HG02943 (cell line): ENCODE measurements around the gene HCFC1.

Source experiments
- ATAC-seq: cut with Tn5 transposase; IDR thresholded peaks from one replicate; pipeline ENCODE4 v1.9.1; 2021; ENCODE audit warnings: mild to moderate bottlenecking, low read depth, moderate library complexity; ENCODE audit not compliant: unreplicated experiment

HCFC1 gene

GRCh38 chrX:153971450-153972367 lies at the start of gene HCFC1:
HCFC1 (minus strand) TSS chrX:153971818; CDS start chrX:153970840, 978 bp downstream.
- ATAC-seq, result peak; percentile 43

- no peak for ATAC-seq
Observed at GRCh38 chrX:154021131-154021611, 49.6 kb upstream of the HCFC1 start.

- no peak for ATAC-seq
Observed at GRCh38 chrX:154020536-154021115, 49.0 kb upstream of the HCFC1 start.

GRCh38 chrX:154019633-154020528 lies 48.3 kb upstream of the HCFC1 start, which contains the start of gene IRAK1:
IRAK1 (minus strand) TSS chrX:154019902; CDS start chrX:154019812, 90 bp downstream.
- ATAC-seq, result no peak

GRCh38 chrX:154019061-154019621 lies 47.5 kb upstream of the HCFC1 start:
- no peak for ATAC-seq

- no peak for ATAC-seq
Observed at GRCh38 chrX:154018518-154019060, 47.0 kb upstream of the HCFC1 start.

GRCh38 chrX:154017766-154018517 lies 46.3 kb upstream of the HCFC1 start:
- no peak for ATAC-seq

GRCh38 chrX:154016366-154017076 lies 44.9 kb upstream of the HCFC1 start:
- ATAC-seq, result no peak

GRCh38 chrX:154015581-154016264 lies 44.1 kb upstream of the HCFC1 start:
- ATAC-seq, result no peak

- no peak for ATAC-seq
Observed at GRCh38 chrX:154014429-154015380, 43.1 kb upstream of the HCFC1 start.

GRCh38 chrX:154013614-154014360 lies 42.2 kb upstream of the HCFC1 start:
- ATAC-seq, result no peak

GRCh38 chrX:154013001-154013421 lies 41.4 kb upstream of the HCFC1 start:
- ATAC-seq, result no peak

- no peak for ATAC-seq
Observed at GRCh38 chrX:154012336-154012991, 40.8 kb upstream of the HCFC1 start.

- ATAC-seq, result no peak
Observed at GRCh38 chrX:154011376-154012335, 40.0 kb upstream of the HCFC1 start.
